Muscle of leg (tissue), 11 donors: ENCODE data around the gene PRKAR1B. TPM values are rescaled to one million over a fixed set of nuclear protein-coding genes. Genes with fewer than 3 reads are reported as not detected.

Experiments
- DNase-seq: peaks from one replicate; pipeline ENCODE4 v3.0.0; 2013
- H3K27ac ChIP-seq: one replicate; pipeline ENCODE4 v1.5.1; 2013; ENCODE audit warnings: mild to moderate bottlenecking, low read length, control low read depth
- H3K27me3 ChIP-seq: one replicate; pipeline ENCODE4 v1.6.1; 2013; ENCODE audit warnings: low read length; ENCODE audit not compliant: control insufficient read depth, insufficient read depth
- H3K36me3 ChIP-seq: one replicate; pipeline ENCODE4 v1.6.1; 2013; ENCODE audit warnings: low read length; ENCODE audit not compliant: control insufficient read depth, insufficient read depth
- H3K4me1 ChIP-seq: one replicate; pipeline ENCODE4 v1.6.1; 2013; ENCODE audit warnings: low read length; ENCODE audit not compliant: control insufficient read depth, insufficient read depth
- H3K4me3 ChIP-seq: one replicate; pipeline ENCODE4 v1.5.1; 2013; ENCODE audit warnings: low read length, control low read depth
- H3K9me3 ChIP-seq: replicated peaks from 2 replicates; pipeline ENCODE4 v1.6.1; 2013; ENCODE audit warnings: low read depth, low read length; ENCODE audit not compliant: control insufficient read depth
- WGBS: methylation state at CpG from one replicate; pipeline ENCODE4 v1.1.5; 2013; ENCODE audit warnings: missing lambda C conversion rate; ENCODE audit not compliant: insufficient coverage; 5-methylcytosine and 5-hydroxymethylcytosine counted together
- polyA plus RNA-seq, 8 donors: library from polyadenylated mRNA; unstranded; fragments of 120-200 nt; gene quantifications; one replicate each; pipeline versions ENCODE4 v1.2.1 to v1.2.3, GENCODE V29; 2013; ENCODE audit warnings: inconsistent platforms in 1 of 8, low replicate concordance in 1 of 8; ENCODE audit not compliant: insufficient read length in 8 of 8, insufficient read depth in 1 of 8
- total RNA-seq: library from RNA; stranded (reverse); fragments of 120-200 nt; gene quantifications from one replicate; pipeline ENCODE4 v1.2.4, GENCODE V29; 2013

Gene PRKAR1B
- total and polyA plus RNA-seq, 9 donors, result 23.1 to 45.4 (median 35.0) TPM

DNA sequence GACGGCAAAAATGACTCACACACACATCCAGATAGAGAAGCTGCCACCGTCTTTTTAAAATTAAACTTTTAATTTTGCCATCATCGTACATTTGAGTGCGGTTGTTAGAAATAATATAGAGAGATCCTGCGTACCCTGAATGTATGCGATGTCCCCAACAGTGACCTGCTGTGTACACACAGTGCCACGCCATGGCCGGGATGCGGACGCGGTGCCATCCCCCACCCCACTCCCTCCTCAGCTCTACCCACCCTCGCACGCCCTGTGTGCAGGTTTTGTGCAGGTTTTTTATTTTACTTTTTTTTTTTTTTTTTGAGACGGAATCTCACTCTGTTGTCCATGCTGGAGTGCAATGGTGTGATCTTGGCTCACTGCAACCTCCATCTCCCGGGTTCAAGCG lies 148.7 kb downstream of the PRKAR1B start:
- no peaks in the 10 kb centered on the region for H3K27me3 ChIP-seq
- peaks cover 10% of the 10 kb centered on the region for H3K36me3 ChIP-seq
- no peak overlapping the region for H3K27ac ChIP-seq
- DNase-seq, result no peak
- peaks cover 51% of the 10 kb centered on the region for H3K4me1 ChIP-seq
- no peak overlapping the region for H3K4me3 ChIP-seq
- 92% methylated on average over 6 of the region's 16 CpGs for WGBS
- no peaks in the 10 kb centered on the region for H3K9me3 ChIP-seq

DNA sequence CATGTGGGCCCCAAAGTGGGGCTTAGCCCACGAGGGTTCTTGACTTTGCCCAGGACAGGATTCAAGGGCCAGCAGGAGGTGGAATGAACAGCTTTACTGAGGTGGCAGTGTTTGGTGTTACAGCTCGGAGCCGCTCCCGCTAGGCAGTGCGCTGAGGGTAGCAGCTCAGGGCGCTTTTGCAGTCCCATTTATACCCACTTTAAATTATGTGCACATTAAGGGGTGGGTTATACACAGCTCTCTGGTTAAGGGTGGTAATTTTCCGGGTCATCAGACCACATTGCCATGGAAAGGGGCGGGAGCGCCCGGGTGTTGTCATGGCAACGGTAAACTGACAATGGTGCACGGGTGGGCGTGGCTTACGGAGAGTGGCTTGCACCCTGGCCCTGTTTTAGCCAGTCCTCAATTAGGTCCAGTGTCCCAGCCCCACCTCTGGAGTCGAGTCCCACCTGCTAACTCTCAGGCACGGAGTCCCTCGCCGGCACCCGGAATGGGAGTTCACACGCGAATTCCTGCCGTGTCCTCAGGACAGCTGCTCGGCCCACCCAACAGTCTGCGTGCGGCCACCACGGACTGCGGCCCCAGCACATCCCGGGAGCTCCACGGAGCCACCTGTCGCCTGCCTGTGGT lies 149.2 kb downstream of the PRKAR1B start:
- Histone ChIP-seq H3K4me3 (no peak overlapping the region), H3K27ac (no peak overlapping the region), H3K27me3 (no peaks in the 10 kb centered on the region), H3K4me1 (peaks cover 56% of the 10 kb centered on the region), H3K9me3 (no peaks in the 10 kb centered on the region), H3K36me3 (peaks cover 10% of the 10 kb centered on the region)
- 78% methylated on average over 25 of the region's 30 CpGs for WGBS
- no peak for DNase-seq

DNA sequence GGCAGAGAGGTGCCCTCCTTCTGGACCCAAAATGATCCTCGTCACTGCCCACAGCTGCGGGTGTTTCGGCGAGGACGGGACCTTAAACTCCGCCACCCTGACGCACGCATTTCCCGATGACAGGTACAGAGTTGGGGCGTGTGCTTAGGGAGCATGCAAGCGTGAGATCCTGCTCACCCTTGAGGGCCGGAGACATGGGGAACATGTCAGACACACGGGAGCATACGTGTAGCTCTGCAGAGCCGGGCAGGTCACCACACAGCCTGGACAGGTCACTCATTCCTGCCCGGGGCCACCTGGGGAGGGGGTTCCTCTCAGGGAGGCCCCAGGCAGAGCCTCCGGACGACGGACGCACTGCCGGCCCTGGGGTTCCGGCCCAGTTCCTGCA lies 149.8 kb downstream of the PRKAR1B start:
- no peaks in the 10 kb centered on the region for H3K27me3 ChIP-seq
- H3K9me3 ChIP-seq, result no peaks in the 10 kb centered on the region
- no peak for DNase-seq
- 95% methylated on average over 21 of the region's 22 CpGs for WGBS
- H3K4me3 ChIP-seq, result no peak overlapping the region
- no peak overlapping the region for H3K27ac ChIP-seq
- H3K4me1 ChIP-seq, result peaks cover 62% of the 10 kb centered on the region
- peaks cover 8% of the 10 kb centered on the region for H3K36me3 ChIP-seq

DNA sequence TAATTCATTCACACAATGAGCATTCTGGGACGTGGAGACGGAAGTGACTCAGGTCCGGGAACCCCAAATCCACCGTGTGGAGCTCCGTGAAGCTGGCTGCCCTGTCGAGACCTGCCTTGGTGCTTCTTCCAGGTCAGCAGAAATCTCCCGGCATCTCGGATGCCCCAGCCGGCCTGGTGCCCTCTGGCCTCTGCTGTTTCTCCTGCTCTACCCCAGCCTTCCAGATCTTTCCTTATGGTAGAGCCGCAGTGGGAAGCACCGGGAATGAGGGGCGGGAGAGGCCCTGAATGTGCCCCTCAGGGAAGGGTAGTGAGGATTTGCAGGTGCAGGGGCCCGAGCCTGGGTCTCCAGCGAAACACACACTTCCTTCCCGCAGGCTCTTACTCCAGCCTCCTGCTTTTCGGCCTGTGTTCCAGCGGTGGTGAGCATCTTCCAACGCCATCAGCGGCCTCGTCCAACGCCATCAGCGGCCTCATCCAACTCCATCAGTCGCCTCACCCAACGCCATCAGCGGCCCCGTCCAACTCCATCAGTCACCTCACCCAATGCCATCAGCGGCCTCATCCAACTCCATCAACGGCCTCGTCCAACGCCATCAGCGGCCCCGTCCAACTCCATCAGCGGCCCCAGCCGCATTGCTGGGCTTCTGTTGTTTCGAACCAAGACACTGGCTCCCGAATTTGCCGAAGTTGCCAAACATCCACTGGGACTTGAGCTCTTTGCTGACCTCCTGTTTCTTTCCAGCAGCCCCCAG lies 150.4 kb downstream of the PRKAR1B start:
- Histone ChIP-seq H3K9me3 (no peaks in the 10 kb centered on the region), H3K27ac (no peak overlapping the region), H3K4me3 (no peak overlapping the region), H3K4me1 (peaks cover 67% of the 10 kb centered on the region), H3K36me3 (peaks cover 5% of the 10 kb centered on the region), H3K27me3 (no peaks in the 10 kb centered on the region)
- no peak for DNase-seq
- WGBS, result 94% methylated on average over 30 of the region's 37 CpGs

DNA sequence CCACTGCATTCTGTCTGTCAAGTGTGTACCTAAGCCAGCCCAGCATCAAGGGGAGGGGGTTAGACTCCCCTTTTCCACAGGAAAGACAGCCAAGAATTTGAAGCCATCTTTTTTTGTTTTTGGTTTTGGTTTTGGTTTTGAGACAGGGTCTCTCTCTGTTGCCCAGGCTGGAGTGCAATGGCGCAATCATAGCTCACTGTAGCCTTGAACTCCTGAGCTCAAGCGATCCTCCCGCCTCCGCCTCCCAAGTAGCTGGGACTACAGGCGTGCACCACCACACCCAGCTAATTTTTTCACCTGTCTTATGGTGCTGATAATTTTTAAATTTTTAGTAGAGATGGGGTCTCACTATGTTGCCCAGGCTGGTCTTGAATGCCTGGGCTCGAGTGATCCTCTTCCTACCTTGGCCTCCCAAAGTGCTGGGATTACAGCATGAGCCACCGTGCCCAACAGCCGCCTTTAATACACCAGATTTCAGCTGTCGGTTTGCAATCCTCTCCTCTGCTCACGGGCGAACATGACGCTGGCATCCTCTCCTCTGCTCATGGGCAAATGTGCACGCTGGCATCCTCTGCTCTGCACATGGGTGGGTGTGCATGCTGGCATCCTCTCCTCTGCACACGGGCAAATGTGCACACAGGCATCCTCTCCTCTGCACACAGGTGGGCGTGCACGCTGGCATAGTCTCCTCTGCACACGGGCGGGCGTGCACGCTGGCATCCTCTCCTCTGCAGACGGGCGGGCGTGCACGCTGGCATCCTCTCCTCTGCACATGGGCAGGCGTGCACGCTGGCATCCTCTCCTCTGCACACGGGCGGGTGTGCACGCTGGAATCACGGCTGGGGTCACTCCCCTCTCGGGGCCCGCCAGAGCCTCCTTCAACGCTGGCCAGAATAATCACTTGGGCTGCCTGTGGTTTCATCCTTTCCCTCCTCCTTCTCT lies 151.4 kb downstream of the PRKAR1B start:
- WGBS, result 76% methylated on average over 28 of the region's 33 CpGs
- DNase-seq, result no peak
- Histone ChIP-seq H3K9me3 (no peaks in the 10 kb centered on the region), H3K4me3 (no peak overlapping the region), H3K36me3 (peaks cover 5% of the 10 kb centered on the region), H3K4me1 (peaks cover 77% of the 10 kb centered on the region), H3K27me3 (no peaks in the 10 kb centered on the region), H3K27ac (peak overlapping the region; percentile 32)

- no peaks in the 10 kb centered on the region for H3K9me3 ChIP-seq
- peaks cover 86% of the 10 kb centered on the region for H3K4me1 ChIP-seq
- H3K36me3 ChIP-seq, result peaks cover 5% of the 10 kb centered on the region
- H3K4me3 ChIP-seq, result no peak overlapping the region
- H3K27ac ChIP-seq, result peak overlapping the region; percentile 32
- H3K27me3 ChIP-seq, result no peaks in the 10 kb centered on the region
- WGBS, result 82% methylated on average over 23 of the region's 23 CpGs
- DNase-seq, result peak; percentile 87
These were observed 152.3 kb downstream of the PRKAR1B start for GRCh38 chr7:574661-575395.

DNA sequence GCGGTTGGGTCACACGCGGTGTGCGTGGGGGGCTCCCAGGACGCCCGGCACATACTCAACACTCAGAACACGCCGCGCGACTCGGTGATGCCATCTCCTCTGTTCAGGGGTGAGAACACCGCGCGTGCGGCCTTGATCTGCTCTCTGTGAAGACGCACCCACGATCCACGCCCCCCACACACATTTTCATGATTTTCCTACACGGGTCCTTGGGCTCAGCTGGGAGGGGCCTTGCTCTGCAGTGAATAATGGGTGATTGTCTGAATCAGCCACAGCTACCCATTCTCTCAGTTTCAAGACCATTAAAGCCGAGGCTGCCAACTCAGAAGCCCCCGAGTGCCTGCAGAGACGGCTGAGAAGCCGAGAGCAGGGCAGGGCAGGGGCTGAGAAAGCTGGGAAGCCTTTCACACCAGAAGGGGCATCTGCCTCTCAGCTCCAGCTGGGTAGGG lies 153.1 kb downstream of the PRKAR1B start:
- no peaks in the 10 kb centered on the region for H3K27me3 ChIP-seq
- peaks cover 93% of the 10 kb centered on the region for H3K4me1 ChIP-seq
- DNase-seq, result no peak

GRCh38 chr7:573269-573932 lies 153.7 kb downstream of the PRKAR1B start:
- Histone ChIP-seq H3K4me3 (peak overlapping the region; percentile 2), H3K27ac (peak overlapping the region; percentile 39), H3K36me3 (peaks cover 5% of the 10 kb centered on the region), H3K9me3 (no peaks in the 10 kb centered on the region), H3K27me3 (no peaks in the 10 kb centered on the region), H3K4me1 (peaks cover 96% of the 10 kb centered on the region)
- no peak for DNase-seq
- 61% methylated on average over 36 of the region's 36 CpGs for WGBS

More for the DNA sequence above, 153.1 kb downstream of the PRKAR1B start:
- 77% methylated on average over 14 of the region's 23 CpGs for WGBS
- peak overlapping the region; percentile 39 for H3K27ac ChIP-seq
- no peak overlapping the region for H3K4me3 ChIP-seq
- no peaks in the 10 kb centered on the region for H3K9me3 ChIP-seq
- H3K36me3 ChIP-seq, result peaks cover 5% of the 10 kb centered on the region
